Activated naive CD4-positive, alpha-beta T cell treated with anti-CD3 and anti-CD28 coated beads for 36 hours (primary cell): Measurements from ENCODE around the gene PCCB. TPM values are rescaled to one million over a fixed set of nuclear protein-coding genes. Genes with fewer than 3 reads are reported as not detected.
A peak's percentile ranks its signal among the peaks of the same experiment; 100 is the strongest.

Source experiments
- CTCF ChIA-PET: fragments of 350-600 bp; sonication (Branson Sonifier 250); formaldehyde crosslinking; loops from one replicate; lab custom pipeline; 2021; ENCODE audit warnings: antibody characterized with exemption; lab: Charles Lee
- DNase-seq: peaks from one replicate; pipeline ENCODE4 v3.0.0-alpha.2; 2020
- H3K27ac Mint-ChIP-seq: one replicate; pipeline ENCODE4 v1.8.0; 2021; ENCODE audit warnings: mild to moderate bottlenecking, mixed read lengths
- H3K27me3 Mint-ChIP-seq: one replicate; pipeline ENCODE4 v1.8.0; 2021; ENCODE audit warnings: low read depth, mixed read lengths
- H3K36me3 Mint-ChIP-seq: one replicate; pipeline ENCODE4 v1.8.0; 2021; ENCODE audit warnings: low read depth, mixed read lengths
- H3K4me1 Mint-ChIP-seq: one replicate; pipeline ENCODE4 v1.8.0; 2021; ENCODE audit warnings: low read depth, mixed read lengths
- H3K4me3 Mint-ChIP-seq: one replicate; pipeline ENCODE4 v1.8.0; 2021; ENCODE audit warnings: mild to moderate bottlenecking, moderate library complexity, mixed read lengths
- H3K9me3 Mint-ChIP-seq: one replicate; pipeline ENCODE4 v1.8.0; 2021; ENCODE audit warnings: mixed read lengths
- intact Hi-C: fragments of 100-400 bp; cut with micrococcal nuclease; formaldehyde crosslinking; loops from one replicate; pipeline ENCODE4 v1.15.1; 2023
- total RNA-seq, 2 experiments: library from RNA; stranded (reverse); gene quantifications; one replicate each; pipeline ENCODE4 v1.2.3, GENCODE V29; 2021

The PCCB gene
- total RNA-seq, 2 experiments from 2014 or later, result 86.0 to 87.6 TPM

GRCh38 chr3:136247436-136247835, 2.7 kb upstream of the PCCB start:
- DNase-seq, result no peak
- Mint-ChIP-seq H3K4me3 (no peak overlapping the region), H3K9me3 (no peaks in the 10 kb centered on the region), H3K36me3 (no peaks in the 10 kb centered on the region), H3K27ac (no peak overlapping the region), H3K4me1 (peaks cover 18% of the 10 kb centered on the region), H3K27me3 (no peaks in the 10 kb centered on the region)
- intact Hi-C loops, result no loop called here
- CTCF ChIA-PET, result interaction anchor here (0.8 kb wide), 1 partner anchor 159 kb away, joined by 3 read pairs; no protein-coding TSS in a partner anchor

- Mint-ChIP-seq H3K27me3 (no peaks in the 10 kb centered on the region), H3K4me1 (peaks cover 18% of the 10 kb centered on the region), H3K4me3 (no peak overlapping the region), H3K9me3 (no peaks in the 10 kb centered on the region), H3K27ac (no peak overlapping the region), H3K36me3 (no peaks in the 10 kb centered on the region)
- intact Hi-C loops, result no loop called here
- CTCF ChIA-PET, result interaction anchor here (0.8 to 1.6 kb wide), 2 partner anchors 160 to 169 kb away, joined by 3 to 4 read pairs; no protein-coding TSS in a partner anchor
- no peak for DNase-seq
These were observed 2.1 kb upstream of the PCCB start for GRCh38 chr3:136247855-136248590.

GRCh38 chr3:136249091-136249490, 1.0 kb upstream of the PCCB start:
- DNase-seq, result no peak

GRCh38 chr3:136249593-136249992, 547 bp upstream of the PCCB start:
- no peaks in the 10 kb centered on the region for H3K27me3 Mint-ChIP-seq
- CTCF ChIA-PET, result interaction anchor here (1.4 to 1.6 kb wide), 2 partner anchors 55 to 171 kb away, joined by 4 read pairs; no protein-coding TSS in a partner anchor
- H3K9me3 Mint-ChIP-seq, result no peaks in the 10 kb centered on the region
- H3K27ac Mint-ChIP-seq, result peak overlapping the region; percentile 90
- H3K4me3 Mint-ChIP-seq, result peak overlapping the region; percentile 83
- DNase-seq, result peak; percentile 15
- H3K36me3 Mint-ChIP-seq, result peaks cover 1% of the 10 kb centered on the region
- H3K4me1 Mint-ChIP-seq, result peaks cover 18% of the 10 kb centered on the region
- intact Hi-C loops, result no loop called here

More at GRCh38 chr3:136249091-136249490, 1.0 kb upstream of the PCCB start:
- Mint-ChIP-seq H3K9me3 (no peaks in the 10 kb centered on the region), H3K4me3 (no peak overlapping the region), H3K4me1 (peaks cover 18% of the 10 kb centered on the region), H3K36me3 (peaks cover 1% of the 10 kb centered on the region), H3K27ac (no peak overlapping the region), H3K27me3 (no peaks in the 10 kb centered on the region)
- intact Hi-C loops, result no loop called here
- CTCF ChIA-PET, result interaction anchor here (1.6 kb wide), 1 partner anchor 170 kb away, joined by 4 read pairs; no protein-coding TSS in a partner anchor

GRCh38 chr3:136250903-136251460, 842 bp downstream of the PCCB start:
- Mint-ChIP-seq H3K9me3 (no peaks in the 10 kb centered on the region), H3K36me3 (peaks cover 1% of the 10 kb centered on the region), H3K4me1 (peaks cover 18% of the 10 kb centered on the region), H3K27me3 (no peaks in the 10 kb centered on the region), H3K4me3 (peak overlapping the region; percentile 83), H3K27ac (peak overlapping the region; percentile 90)
- DNase-seq, result peak; percentile 46
- intact Hi-C loops, result loop anchor here (1.0 to 5.0 kb wide), 9 partner anchors 55 to 763 kb away; partner anchors contain the start of genes MSL2, NCK1, PPP2R3A and STAG1
- CTCF ChIA-PET, result interaction anchor here (0.6 to 1.4 kb wide), 8 partner anchors 16 to 1508 kb away, joined by 3 to 5 read pairs (median 3); no protein-coding TSS in a partner anchor

GRCh38 chr3:136251511-136251910, 1.4 kb downstream of the PCCB start:
- Mint-ChIP-seq H3K36me3 (peaks cover 5% of the 10 kb centered on the region), H3K27ac (peak overlapping the region; percentile 90), H3K9me3 (no peaks in the 10 kb centered on the region), H3K4me3 (peak overlapping the region; percentile 83), H3K27me3 (no peaks in the 10 kb centered on the region), H3K4me1 (peaks cover 18% of the 10 kb centered on the region)
- intact Hi-C loops, result loop anchor here (2.0 to 5.0 kb wide), 3 partner anchors 101 to 284 kb away; partner anchors contain the start of gene PPP2R3A
- CTCF ChIA-PET, result interaction anchor here (0.6 to 1.3 kb wide), 5 partner anchors 31 to 1507 kb away, joined by 3 read pairs; no protein-coding TSS in a partner anchor
- DNase-seq, result no peak

- intact Hi-C loops, result no loop called here
- Mint-ChIP-seq H3K27me3 (no peaks in the 10 kb centered on the region), H3K4me1 (peaks cover 13% of the 10 kb centered on the region), H3K36me3 (peaks cover 16% of the 10 kb centered on the region), H3K27ac (no peak overlapping the region), H3K9me3 (no peaks in the 10 kb centered on the region), H3K4me3 (no peak overlapping the region)
- DNase-seq, result no peak
- CTCF ChIA-PET, result interaction anchor here (1.0 kb wide), 1 partner anchor 181 kb away, joined by 3 read pairs; no protein-coding TSS in a partner anchor
These were observed 5.7 kb downstream of the PCCB start for GRCh38 chr3:136255672-136256406.

- CTCF ChIA-PET, result no interaction called here
- intact Hi-C loops, result no loop called here
- H3K9me3 Mint-ChIP-seq, result no peaks in the 10 kb centered on the region
- H3K4me3 Mint-ChIP-seq, result no peak overlapping the region
- H3K27me3 Mint-ChIP-seq, result no peaks in the 10 kb centered on the region
- no peak overlapping the region for H3K27ac Mint-ChIP-seq
- DNase-seq, result no peak
- no peaks in the 10 kb centered on the region for H3K4me1 Mint-ChIP-seq
- peaks cover 29% of the 10 kb centered on the region for H3K36me3 Mint-ChIP-seq
These were observed 8.1 kb downstream of the PCCB start for GRCh38 chr3:136258199-136258598.

GRCh38 chr3:136261826-136262225, 11.7 kb downstream of the PCCB start:
- Mint-ChIP-seq H3K4me1 (peaks cover 2% of the 10 kb centered on the region), H3K27me3 (no peaks in the 10 kb centered on the region), H3K9me3 (no peaks in the 10 kb centered on the region), H3K27ac (no peak overlapping the region), H3K36me3 (peaks cover 29% of the 10 kb centered on the region), H3K4me3 (no peak overlapping the region)
- CTCF ChIA-PET, result no interaction called here
- no peak for DNase-seq
- intact Hi-C loops, result no loop called here

- CTCF ChIA-PET, result interaction anchor here (0.6 to 0.9 kb wide), 2 partner anchors 8 to 11 kb away, joined by 3 read pairs; no protein-coding TSS in a partner anchor
- H3K36me3 Mint-ChIP-seq, result peaks cover 29% of the 10 kb centered on the region
These were observed 12.4 kb downstream of the PCCB start for GRCh38 chr3:136262559-136262958.

GRCh38 chr3:136263251-136263650, 13.1 kb downstream of the PCCB start:
- no peaks in the 10 kb centered on the region for H3K9me3 Mint-ChIP-seq
- intact Hi-C loops, result no loop called here
- H3K27me3 Mint-ChIP-seq, result no peaks in the 10 kb centered on the region
- no peak for DNase-seq
- peaks cover 31% of the 10 kb centered on the region for H3K36me3 Mint-ChIP-seq
- H3K27ac Mint-ChIP-seq, result no peak overlapping the region
- CTCF ChIA-PET, result interaction anchor here (0.6 to 0.9 kb wide), 2 partner anchors 9 to 11 kb away, joined by 3 read pairs; no protein-coding TSS in a partner anchor
- peaks cover 2% of the 10 kb centered on the region for H3K4me1 Mint-ChIP-seq
- H3K4me3 Mint-ChIP-seq, result no peak overlapping the region

More at GRCh38 chr3:136262559-136262958, 12.4 kb downstream of the PCCB start:
- H3K27me3 Mint-ChIP-seq, result no peaks in the 10 kb centered on the region
- intact Hi-C loops, result no loop called here
- no peak for DNase-seq
- H3K4me3 Mint-ChIP-seq, result no peak overlapping the region
- H3K9me3 Mint-ChIP-seq, result no peaks in the 10 kb centered on the region
- H3K4me1 Mint-ChIP-seq, result peaks cover 2% of the 10 kb centered on the region
- no peak overlapping the region for H3K27ac Mint-ChIP-seq
